Kidney (tissue), 14 donors: ENCODE measurements around the gene CNTN1. TPM values are rescaled to one million over a fixed set of nuclear protein-coding genes. Genes with fewer than 3 reads are reported as not detected.

Experiments
- DNase-seq, 5 donors: peaks; one replicate each; pipeline ENCODE4 v3.0.0-alpha.2; 2013 to 2020
- FAIRE-seq: peaks from 2 replicates; lab custom pipeline; 2012; peaks lifted over from hg19 to GRCh38; lab: Jason Lieb, UNC
- H3K27ac ChIP-seq, 2 donors: one replicate each; pipeline ENCODE4 v1.7.0; 2013; ENCODE audit warnings: low read depth in 2 of 2, low read length in 2 of 2, inconsistent platforms in 1 of 2
- H3K27me3 ChIP-seq: one replicate; pipeline ENCODE4 v1.7.1; 2013; ENCODE audit warnings: low read length, inconsistent platforms; ENCODE audit not compliant: control insufficient read depth, insufficient read depth
- H3K36me3 ChIP-seq, 3 donors: one replicate each; pipeline versions ENCODE4 v1.7.0 to v1.7.1; 2013; ENCODE audit warnings: low read length in 3 of 3, control low read depth in 1 of 3, inconsistent platforms in 1 of 3; ENCODE audit not compliant: insufficient read depth in 3 of 3, control insufficient read depth in 2 of 3
- H3K4me1 ChIP-seq, 3 donors: one replicate each; pipeline versions ENCODE4 v1.7.0 to v1.7.1; 2013; ENCODE audit warnings: low read length in 3 of 3, inconsistent platforms in 1 of 3, low read depth in 1 of 3; ENCODE audit not compliant: control insufficient read depth in 2 of 3, insufficient read depth in 2 of 3
- H3K4me3 ChIP-seq, 3 donors: one replicate each; pipeline versions ENCODE4 v1.7.0 to v1.8.1; 2013; ENCODE audit warnings: low read length in 3 of 3, control low read depth in 1 of 3, inconsistent platforms in 1 of 3
- H3K9ac ChIP-seq, 3 donors: one replicate each; pipeline versions ENCODE4 v1.7.0 to v1.7.1; 2013; ENCODE audit warnings: low read length in 3 of 3, control low read depth in 1 of 3, inconsistent platforms in 1 of 3
- H3K9me3 ChIP-seq, 3 donors: one replicate each; pipeline versions ENCODE4 v1.7.0 to v1.7.1; 2013; ENCODE audit warnings: low read length in 3 of 3, control low read depth in 1 of 3, inconsistent platforms in 1 of 3; ENCODE audit not compliant: control insufficient read depth in 2 of 3, insufficient read depth in 1 of 3
- CTCF ChIP-seq: IDR thresholded peaks from 3 replicates; pipeline ENCODE4 v1.5.1; 2012; ENCODE audit warnings: mild to moderate bottlenecking, moderate library complexity, borderline replicate concordance; ENCODE audit not compliant: insufficient read depth; ENCODE audit errors: extremely low read depth
- intact Hi-C: fragments of 100-400 bp; cut with DNase I; formaldehyde crosslinking; loops from one replicate; pipeline ENCODE4 v1.11.1; 2022
- polyA plus RNA-seq: library from polyadenylated mRNA; stranded (reverse); fragments of 350-450 nt; fragmentation: Illumina TruSeq; extraction: RNeasy Lipid Tissue Mini Kit (QIAGEN cat#74804); gene quantifications from one replicate; pipeline ENCODE4 v1.2.3, GENCODE V29; 2014; ENCODE audit warnings: low read depth, low replicate concordance; ENCODE audit not compliant: insufficient read depth
- total RNA-seq: library from RNA; stranded (reverse); fragmentation: NEBNext Ultra II Directional; extraction: Animal tissue kit (Norgen Biotek cat#: 25700); gene quantifications from one replicate; pipeline ENCODE4 v1.2.1, GENCODE V29; 2021
- donor health status: control.
- donor health status: control.
- donor health status: control.
- donor health status: control.
- donor health status: control.
- donor health status: DM: yes; HTN: yes; CAD: no.
- donor health status: Normal renal cell carcinoma (clear cell type).

CNTN1 gene
- total and polyA plus RNA-seq, 2 donors from 2014 or later: 6.3 to 9.9 TPM

- no peak overlapping the region for H3K27ac ChIP-seq
- no peaks in the 10 kb centered on the region for H3K27me3 ChIP-seq
- H3K9me3 ChIP-seq: no peaks in the 10 kb centered on the region
- FAIRE-seq (no peak), DNase-seq (no peak)
- no peak overlapping the region for H3K9ac ChIP-seq
- H3K36me3 ChIP-seq: no peaks in the 10 kb centered on the region
- intact Hi-C loops: no loop called here
- H3K4me1 ChIP-seq: no peaks in the 10 kb centered on the region
- no peak for TF ChIP-seq CTCF
- H3K4me3 ChIP-seq: no peak overlapping the region
These were observed 110.4 kb downstream of the CNTN1 start for GRCh38 chr12:40802656-40803055.

- DNase-seq (peak; percentile 64 to 88 (median 78)), FAIRE-seq (no peak)
- H3K27me3 ChIP-seq: no peaks in the 10 kb centered on the region
- H3K9ac ChIP-seq: no peak overlapping the region
- no peak overlapping the region for H3K27ac ChIP-seq
- H3K9me3 ChIP-seq: no peaks in the 10 kb centered on the region
- no peak overlapping the region for H3K4me3 ChIP-seq
- peaks cover 0 to 2% (median 0%) of the 10 kb centered on the region in 3 donors for H3K4me1 ChIP-seq
- intact Hi-C loops: no loop called here
- TF ChIP-seq CTCF: no peak
- no peaks in the 10 kb centered on the region for H3K36me3 ChIP-seq
These were observed 127.3 kb downstream of the CNTN1 start for GRCh38 chr12:40819436-40820108.

DNA sequence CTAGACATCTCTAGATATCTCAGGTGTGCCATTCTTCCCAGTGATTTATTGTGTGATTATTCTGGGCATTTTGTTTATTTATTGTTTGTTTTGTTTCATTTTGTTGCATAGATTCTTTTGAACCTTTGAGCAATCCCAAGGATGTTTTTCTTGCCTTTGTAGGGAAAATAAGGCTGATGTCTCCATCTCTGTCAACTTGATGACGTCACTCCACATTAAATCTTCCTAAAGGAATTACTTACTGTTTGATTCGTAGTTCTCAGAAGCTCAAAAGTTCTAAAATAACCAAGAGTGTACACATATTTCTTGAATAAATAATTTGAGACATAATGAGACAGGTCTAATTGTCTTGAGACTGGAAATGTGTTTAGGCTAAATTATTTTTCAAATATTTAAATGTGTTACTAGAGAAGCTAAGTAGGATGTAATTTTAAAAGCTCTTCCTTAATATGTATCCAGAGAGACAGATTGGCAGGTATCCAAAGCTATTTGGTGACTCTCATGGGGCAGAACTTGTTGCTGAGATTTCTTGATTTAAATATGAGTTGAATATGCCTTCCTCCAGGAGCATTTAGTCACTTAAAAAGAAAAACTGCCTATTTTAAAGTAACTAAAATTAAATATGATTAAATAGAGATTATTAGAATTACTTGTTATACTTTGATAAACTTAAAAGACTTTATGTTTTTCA is 128.7 kb downstream of the CNTN1 start:
- intact Hi-C loops: no loop called here

More for the DNA sequence above, 128.7 kb downstream of the CNTN1 start:
- FAIRE-seq (no peak), DNase-seq (peak in 1 of 5 donors; percentile 10)
- Histone ChIP-seq H3K4me3 (no peak overlapping the region), H3K4me1 (peaks cover 0 to 2% (median 0%) of the 10 kb centered on the region in 3 donors), H3K27ac (no peak overlapping the region), H3K36me3 (no peaks in the 10 kb centered on the region), H3K9ac (no peak overlapping the region), H3K27me3 (no peaks in the 10 kb centered on the region), H3K9me3 (no peaks in the 10 kb centered on the region)
- no peak for TF ChIP-seq CTCF
